Osteoblast (primary cell): ENCODE data around the gene KIAA1671. TPM values are rescaled to one million over a fixed set of nuclear protein-coding genes. Genes with fewer than 3 reads are reported as not detected.

Source experiments
- DNase-seq: peaks from one replicate; pipeline ENCODE4 v3.0.0; 2011; ENCODE audit warnings: low spot score, mixed read lengths; ENCODE audit not compliant: insufficient read length; ENCODE audit errors: missing footprints
- H2AFZ ChIP-seq: 2 replicates; pipeline ENCODE4 v1.6.0; 2011; ENCODE audit warnings: mild to moderate bottlenecking, low read length
- H3K27ac ChIP-seq: 2 replicates; pipeline ENCODE4 v1.5.1; 2011; ENCODE audit warnings: mild to moderate bottlenecking, low read depth, low read length, moderate library complexity
- H3K27me3 ChIP-seq: 2 replicates; pipeline ENCODE4 v1.6.0; 2012; ENCODE audit warnings: mild to moderate bottlenecking, control low read depth, inconsistent platforms, low read length, moderate library complexity; ENCODE audit not compliant: insufficient read depth
- H3K36me3 ChIP-seq: 2 replicates; pipeline ENCODE4 v1.5.1; 2011; ENCODE audit warnings: mild to moderate bottlenecking, low read length, control low read depth, moderate library complexity; ENCODE audit not compliant: insufficient read depth
- H3K4me1 ChIP-seq: 2 replicates; pipeline ENCODE4 v1.5.1; 2011; ENCODE audit warnings: mild to moderate bottlenecking, low read length, control low read depth, moderate library complexity; ENCODE audit not compliant: insufficient read depth
- H3K4me2 ChIP-seq: 2 replicates; pipeline ENCODE4 v1.6.0; 2011; ENCODE audit warnings: mild to moderate bottlenecking, low read length; ENCODE audit not compliant: insufficient read depth
- H3K4me3 ChIP-seq: fragments of 200-600 bp; sonication (generic); 3 replicates; pipeline ENCODE4 v1.5.1; 2012; ENCODE audit warnings: mild to moderate bottlenecking, low read length, inconsistent platforms; ENCODE audit not compliant: insufficient read depth
- H3K79me2 ChIP-seq: 2 replicates; pipeline ENCODE4 v1.6.0; 2012; ENCODE audit warnings: mild to moderate bottlenecking, low read length, control low read depth, inconsistent platforms; ENCODE audit not compliant: insufficient read depth
- H3K9me3 ChIP-seq: 2 replicates; pipeline ENCODE4 v1.5.1; 2011; ENCODE audit warnings: low read depth, low read length, control low read depth
- H4K20me1 ChIP-seq: 2 replicates; pipeline ENCODE4 v1.6.0; 2012; ENCODE audit warnings: mild to moderate bottlenecking, low read length, control low read depth; ENCODE audit not compliant: insufficient read depth
- CTCF ChIP-seq: IDR thresholded peaks from 2 replicates; pipeline ENCODE4 v1.5.1; 2011; ENCODE audit warnings: mild to moderate bottlenecking, low read depth, low read length, moderate library complexity; ENCODE audit errors: extremely low read depth
- total RNA-seq: library from RNA; depleted of rRNA; stranded (reverse); fragments of >200 nt; gene quantifications from 2 replicates; pipeline ENCODE4 v1.2.3, GENCODE V29; 2012

Gene KIAA1671
- total RNA-seq, 1 donor, result 16.6 TPM

- no peak overlapping the region for H3K27ac ChIP-seq
- peaks cover 19% of the 10 kb centered on the region for H3K4me1 ChIP-seq
- no peaks in the 10 kb centered on the region for H3K9me3 ChIP-seq
- TF ChIP-seq CTCF, result no peak
- H3K79me2 ChIP-seq, result no peaks in the 10 kb centered on the region
- peak overlapping the region; percentile 48 for H2AFZ ChIP-seq
- H3K4me3 ChIP-seq, result peak overlapping the region; percentile 56
- peaks cover 6% of the 10 kb centered on the region for H3K27me3 ChIP-seq
- DNase-seq, result no peak
- peak overlapping the region; percentile 71 for H3K4me2 ChIP-seq
- H4K20me1 ChIP-seq, result peaks cover 9% of the 10 kb centered on the region
- H3K36me3 ChIP-seq, result no peaks in the 10 kb centered on the region
Measured at GRCh38 chr22:25069758-25070481, 117.4 kb downstream of the KIAA1671 start.

GRCh38 chr22:25070956-25071355 lies 118.4 kb downstream of the KIAA1671 start:
- Histone ChIP-seq H3K27me3 (peaks cover 6% of the 10 kb centered on the region), H3K9me3 (no peaks in the 10 kb centered on the region), H3K4me2 (peak overlapping the region; percentile 71), H3K79me2 (no peaks in the 10 kb centered on the region), H2AFZ (no peak overlapping the region), H3K36me3 (no peaks in the 10 kb centered on the region), H4K20me1 (peaks cover 12% of the 10 kb centered on the region), H3K4me1 (peaks cover 19% of the 10 kb centered on the region), H3K4me3 (peak overlapping the region; percentile 56), H3K27ac (no peak overlapping the region)
- no peak for DNase-seq
- TF ChIP-seq CTCF, result no peak

GRCh38 chr22:25071720-25072119 lies 119.2 kb downstream of the KIAA1671 start:
- H3K79me2 ChIP-seq, result no peaks in the 10 kb centered on the region
- H3K4me1 ChIP-seq, result peaks cover 19% of the 10 kb centered on the region
- H3K27ac ChIP-seq, result no peak overlapping the region
- DNase-seq, result no peak
- TF ChIP-seq CTCF, result no peak
- peaks cover 18% of the 10 kb centered on the region for H4K20me1 ChIP-seq
- H2AFZ ChIP-seq, result no peak overlapping the region
- peaks cover 6% of the 10 kb centered on the region for H3K27me3 ChIP-seq
- no peak overlapping the region for H3K4me3 ChIP-seq
- no peaks in the 10 kb centered on the region for H3K9me3 ChIP-seq
- H3K36me3 ChIP-seq, result no peaks in the 10 kb centered on the region
- H3K4me2 ChIP-seq, result no peak overlapping the region

GRCh38 chr22:25072406-25072805 lies 119.9 kb downstream of the KIAA1671 start:
- peaks cover 21% of the 10 kb centered on the region for H4K20me1 ChIP-seq
- TF ChIP-seq CTCF, result no peak
- no peak overlapping the region for H2AFZ ChIP-seq
- no peak for DNase-seq
- peaks cover 19% of the 10 kb centered on the region for H3K4me1 ChIP-seq
- H3K27me3 ChIP-seq, result peaks cover 6% of the 10 kb centered on the region
- no peaks in the 10 kb centered on the region for H3K36me3 ChIP-seq
- H3K27ac ChIP-seq, result no peak overlapping the region
- no peaks in the 10 kb centered on the region for H3K9me3 ChIP-seq
- H3K4me3 ChIP-seq, result no peak overlapping the region
- no peaks in the 10 kb centered on the region for H3K79me2 ChIP-seq
- no peak overlapping the region for H3K4me2 ChIP-seq
